ENCODE data around the gene CNN3.

The CNN3 gene

GRCh38 chr1:94925004-94925403 lies 1.9 kb downstream of the CNN3 start (continued):
- TF ChIP-seq CSDC2 (CRISPR knock-in tag; IDR thresholded peaks at IDR 0.05) (no peak), POU6F1 (CRISPR knock-in tag; IDR thresholded peaks at IDR 0.05; ENCODE audit: borderline replicate concordance, low read depth) (no peak), PPARA (CRISPR knock-in tag; IDR thresholded peaks at IDR 0.05; ENCODE audit: borderline replicate concordance) (no peak), ZC3H10 (CRISPR knock-in tag; IDR thresholded peaks at IDR 0.05) (no peak), ISL1 (CRISPR knock-in tag; IDR thresholded peaks at IDR 0.05) (no peak), ESRRG (CRISPR knock-in tag; IDR thresholded peaks at IDR 0.05) (no peak), CREB5 (CRISPR knock-in tag; IDR thresholded peaks at IDR 0.05; ENCODE audit: low read depth) (no peak), ZFP30 (CRISPR knock-in tag; IDR thresholded peaks at IDR 0.05) (no peak), RARB (CRISPR knock-in tag; IDR thresholded peaks at IDR 0.05) (no peak)

- TF ChIP-seq PPARA (CRISPR knock-in tag; IDR thresholded peaks at IDR 0.05; ENCODE audit: borderline replicate concordance) (no peak), OSR1 (CRISPR knock-in tag; IDR thresholded peaks at IDR 0.05) (no peak), TOX (CRISPR knock-in tag; IDR thresholded peaks at IDR 0.05; ENCODE audit: borderline replicate concordance) (no peak), ISL1 (CRISPR knock-in tag; IDR thresholded peaks at IDR 0.05) (0 out of 2 replicates have a peak, but pooled peaks have one; percentile 7), ZFP3 (CRISPR knock-in tag; IDR thresholded peaks at IDR 0.05) (no peak)
- ATAC-seq: no peak
Observed at GRCh38 chr1:94922761-94923331, 4.1 kb downstream of the CNN3 start.

GRCh38 chr1:94921977-94922376 lies 4.9 kb downstream of the CNN3 start:
- TF ChIP-seq TCF4 (CRISPR knock-in tag; IDR thresholded peaks at IDR 0.05; ENCODE audit: borderline replicate concordance): no peak
- TF ChIP-seq RARB (CRISPR knock-in tag; IDR thresholded peaks at IDR 0.05): no peak
- no peak for TF ChIP-seq CREB5 (CRISPR knock-in tag; IDR thresholded peaks at IDR 0.05; ENCODE audit: low read depth)
- TF ChIP-seq ISL1 (CRISPR knock-in tag; IDR thresholded peaks at IDR 0.05): no peak
- no peak for TF ChIP-seq TSHZ2 (CRISPR knock-in tag; IDR thresholded peaks at IDR 0.05)
- no peak for TF ChIP-seq PPARA (CRISPR knock-in tag; IDR thresholded peaks at IDR 0.05; ENCODE audit: borderline replicate concordance)
- TF ChIP-seq TOX (CRISPR knock-in tag; IDR thresholded peaks at IDR 0.05; ENCODE audit: borderline replicate concordance): no peak
- no peak for TF ChIP-seq OSR1 (CRISPR knock-in tag; IDR thresholded peaks at IDR 0.05)
- no peak for TF ChIP-seq ARNTL (CRISPR knock-in tag; IDR thresholded peaks at IDR 0.05; ENCODE audit: borderline replicate concordance, low read depth)
- TF ChIP-seq ZFP3 (CRISPR knock-in tag; IDR thresholded peaks at IDR 0.05): no peak
- TF ChIP-seq ZFP30 (CRISPR knock-in tag; IDR thresholded peaks at IDR 0.05): no peak
- no peak for TF ChIP-seq CSRNP3 (CRISPR knock-in tag; IDR thresholded peaks at IDR 0.05)
- no peak for TF ChIP-seq GLIS3 (CRISPR knock-in tag; IDR thresholded peaks at IDR 0.05)

GRCh38 chr1:94920061-94920460 lies 6.8 kb downstream of the CNN3 start:
- ATAC-seq: peak; percentile 44
- no peak for TF ChIP-seq TOX (CRISPR knock-in tag; IDR thresholded peaks at IDR 0.05; ENCODE audit: borderline replicate concordance)
- no peak for TF ChIP-seq GLIS3 (CRISPR knock-in tag; IDR thresholded peaks at IDR 0.05)
- no peak for TF ChIP-seq ZC3H10 (CRISPR knock-in tag; IDR thresholded peaks at IDR 0.05)
- no peak for TF ChIP-seq PPARA (CRISPR knock-in tag; IDR thresholded peaks at IDR 0.05; ENCODE audit: borderline replicate concordance)
- no peak for TF ChIP-seq RARB (CRISPR knock-in tag; IDR thresholded peaks at IDR 0.05)
- TF ChIP-seq POU6F1 (CRISPR knock-in tag; IDR thresholded peaks at IDR 0.05; ENCODE audit: borderline replicate concordance, low read depth): no peak
- no peak for TF ChIP-seq TSHZ2 (CRISPR knock-in tag; IDR thresholded peaks at IDR 0.05)
- TF ChIP-seq ZFP3 (CRISPR knock-in tag; IDR thresholded peaks at IDR 0.05): no peak
- TF ChIP-seq ZNF8 (CRISPR knock-in tag; IDR thresholded peaks at IDR 0.05): no peak
- no peak for TF ChIP-seq BACH2 (CRISPR knock-in tag; IDR thresholded peaks at IDR 0.05; ENCODE audit: borderline replicate concordance)
- TF ChIP-seq CSDC2 (CRISPR knock-in tag; IDR thresholded peaks at IDR 0.05): no peak
- no peak for TF ChIP-seq ARNTL (CRISPR knock-in tag; IDR thresholded peaks at IDR 0.05; ENCODE audit: borderline replicate concordance, low read depth)
- no peak for TF ChIP-seq TCF4 (CRISPR knock-in tag; IDR thresholded peaks at IDR 0.05; ENCODE audit: borderline replicate concordance)

More at GRCh38 chr1:94921977-94922376, 4.9 kb downstream of the CNN3 start:
- no peak for ATAC-seq

Data from SK-N-SH treated with all-trans-retinoic acid at 6 μM for 48 hours (cell line).